K562 (cell line): Measurements from ENCODE around the gene CACNA1C. TPM values are rescaled to one million over a fixed set of nuclear protein-coding genes. Genes with fewer than 3 reads are reported as not detected.

Source experiments
- ARID4B ChIP-seq: sonication (generic); formaldehyde crosslinking; IDR thresholded peaks from 2 replicates; pipeline ENCODE4 v1.8.0; 2022; ENCODE audit warnings: mild to moderate bottlenecking, missing genetic modification reagents
- BRD9 ChIP-seq: fragments of 450-650 bp; IDR thresholded peaks from 2 replicates; pipeline ENCODE4 v1.6.1; 2018; ENCODE audit warnings: low read depth; ENCODE audit not compliant: partially characterized antibody
- GTF2F1 ChIP-seq: IDR thresholded peaks from 2 replicates; pipeline ENCODE4 v1.6.1; 2011; ENCODE audit warnings: low read depth, low read length, improper control_type of control experiment
- HNRNPK ChIP-seq: fragments of 200-400 bp; formaldehyde crosslinking; IDR thresholded peaks from one replicate; pipeline ENCODE4 v1.6.1; 2018; ENCODE audit warnings: mild to moderate bottlenecking, low read depth, low read length; ENCODE audit not compliant: poor library complexity, severe bottlenecking
- L3MBTL2 ChIP-seq: fragments of 450-650 bp; IDR thresholded peaks from 2 replicates; pipeline ENCODE4 v1.6.1; 2016; ENCODE audit warnings: mild to moderate bottlenecking, moderate library complexity
- MCM2 ChIP-seq: fragments of 450-650 bp; IDR thresholded peaks from 2 replicates; pipeline ENCODE4 v1.6.1; 2017; ENCODE audit warnings: low read depth, mild to moderate bottlenecking
- NFXL1 ChIP-seq: fragments of 450-650 bp; formaldehyde crosslinking; IDR thresholded peaks from 2 replicates; pipeline ENCODE4 v1.4.0; 2021; ENCODE audit warnings: mild to moderate bottlenecking
- NR2C2 ChIP-seq, 2 experiments: fragments of 200-800 bp in 1 of 2; sonication (Bioruptor generic) in 1 of 2; sonication (generic) in 1 of 2; formaldehyde crosslinking in 1 of 2; IDR thresholded peaks; 2 replicates each; pipeline versions ENCODE4 v1.6.1 to v1.8.0; 2016 to 2022; ENCODE audit warnings: mild to moderate bottlenecking in 1 of 2, missing compliant biosample characterization in 1 of 2, missing genetic modification characterization in 1 of 2, missing genetic modification reagents in 1 of 2
- RBM15 ChIP-seq: fragments of 200-400 bp; formaldehyde crosslinking; IDR thresholded peaks from 2 replicates; pipeline ENCODE4 v1.6.1; 2018; ENCODE audit warnings: mild to moderate bottlenecking, low read length, moderate library complexity; ENCODE audit not compliant: insufficient read depth
- TBP ChIP-seq: optimal IDR thresholded peaks from 2 replicates; pipeline ENCODE3; 2011; ENCODE audit warnings: low read depth, low read length, improper control_type of control experiment
- ZBTB8A ChIP-seq: fragments of 450-650 bp; IDR thresholded peaks from 2 replicates; pipeline ENCODE4 v1.6.1; 2018; ENCODE audit warnings: mild to moderate bottlenecking, moderate library complexity; ENCODE audit not compliant: partially characterized antibody
- ZFP91 ChIP-seq: sonication (generic); formaldehyde crosslinking; IDR thresholded peaks from 2 replicates; pipeline ENCODE4 v1.8.0; 2022; ENCODE audit warnings: mild to moderate bottlenecking, missing genetic modification reagents
- polyA plus RNA-seq, 8 experiments: library from polyadenylated mRNA; depleted of rRNA in 4 of 8; stranded (reverse) in 5 of 8; unstranded in 3 of 8; fragments of >200 nt; fragmentation: Nextera tagmentation in 2 of 8; fragmentation: Illumina TruSeq in 1 of 8; extraction: Ambion mirVana in 2 of 8; extraction: Trizol in 1 of 8; gene quantifications; 2 replicates each; pipeline versions ENCODE4 v1.2.1 to v1.2.3, GENCODE V29; 2011 to 2014; ENCODE audit warnings: inconsistent platforms in 1 of 8, missing spikeins in 1 of 8
- total RNA-seq, 7 experiments: library from RNA; depleted of rRNA in 6 of 7; stranded (reverse); fragments of >200 nt in 6 of 7; fragmentation: Illumina TruSeq in 2 of 7; extraction: Trizol in 2 of 7; gene quantifications; 2 replicates each; pipeline versions ENCODE4 v1.2.1 to v1.2.3, GENCODE V29; 2011 to 2021; ENCODE audit warnings: low replicate concordance in 1 of 7
- TF ChIP-seq, protein P1 (sequence below): fragments of 250-450 bp; sonication (Bioruptor Pico); IDR thresholded peaks from 2 replicates; pipeline ENCODE4 v1.5.0; 2021
- TF ChIP-seq, protein P2 (sequence below): fragments of 450-650 bp; formaldehyde crosslinking; conservative IDR thresholded peaks from 2 replicates; pipeline ENCODE4 v1.4.0; 2022; ENCODE audit warnings: mild to moderate bottlenecking, missing genetic modification characterization
- TF ChIP-seq, protein P3 (sequence below): fragments of 450-650 bp; IDR thresholded peaks from 2 replicates; pipeline ENCODE4 v1.6.1; 2016; ENCODE audit warnings: low read depth, mild to moderate bottlenecking, moderate library complexity

CACNA1C gene
- total and polyA plus RNA-seq, 9 of the 15 experiments (the other 6 are each of a cell fraction or from before 2014, with no cell fraction given): not detected

DNA sequence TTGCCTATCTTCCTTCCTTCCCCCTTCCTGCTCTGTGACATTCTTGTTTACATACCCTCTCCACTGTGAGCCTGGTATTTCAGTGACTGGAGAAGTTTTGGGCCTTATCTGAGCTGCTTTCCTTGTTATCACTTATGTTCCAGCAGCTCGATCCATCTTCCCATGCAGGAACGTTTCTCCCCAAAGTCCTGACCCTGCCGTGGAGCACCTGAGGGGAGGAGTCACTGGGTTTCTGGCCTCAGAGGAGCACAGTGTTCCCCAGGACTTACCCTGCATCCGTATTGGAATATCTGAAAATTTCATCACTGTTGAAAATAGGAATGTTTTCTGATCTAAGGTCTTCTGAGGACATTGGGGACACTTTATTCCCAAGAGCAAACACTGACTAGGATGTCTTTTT, 141.8 kb downstream of the CACNA1C start (continued):
- TF ChIP-seq ARID4B (CRISPR knock-in tag) (no peak), MCM2 (no peak), NR2C2 (CRISPR knock-in tag; IDR thresholded peaks at IDR 0.05) (no peak), NR2C2 (tag; IDR thresholded peaks at IDR 0.05) (no peak), HNRNPK (no peak), L3MBTL2 (no peak), ZBTB8A (no peak), BRD9 (no peak), GTF2F1 (no peak), ZFP91 (CRISPR knock-in tag) (no peak), NFXL1 (no peak), TBP (no peak), RBM15 (no peak)
- TF ChIP-seq, protein P1, sequence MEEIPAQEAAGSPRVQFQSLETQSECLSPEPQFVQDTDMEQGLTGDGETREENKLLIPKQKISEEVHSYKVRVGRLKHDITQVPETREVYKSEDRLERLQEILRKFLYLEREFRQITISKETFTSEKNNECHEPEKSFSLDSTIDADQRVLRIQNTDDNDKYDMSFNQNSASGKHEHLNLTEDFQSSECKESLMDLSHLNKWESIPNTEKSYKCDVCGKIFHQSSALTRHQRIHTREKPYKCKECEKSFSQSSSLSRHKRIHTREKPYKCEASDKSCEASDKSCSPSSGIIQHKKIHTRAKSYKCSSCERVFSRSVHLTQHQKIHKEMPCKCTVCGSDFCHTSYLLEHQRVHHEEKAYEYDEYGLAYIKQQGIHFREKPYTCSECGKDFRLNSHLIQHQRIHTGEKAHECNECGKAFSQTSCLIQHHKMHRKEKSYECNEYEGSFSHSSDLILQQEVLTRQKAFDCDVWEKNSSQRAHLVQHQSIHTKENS (CRISPR knock-in tag): no peak
- TF ChIP-seq, protein P2, sequence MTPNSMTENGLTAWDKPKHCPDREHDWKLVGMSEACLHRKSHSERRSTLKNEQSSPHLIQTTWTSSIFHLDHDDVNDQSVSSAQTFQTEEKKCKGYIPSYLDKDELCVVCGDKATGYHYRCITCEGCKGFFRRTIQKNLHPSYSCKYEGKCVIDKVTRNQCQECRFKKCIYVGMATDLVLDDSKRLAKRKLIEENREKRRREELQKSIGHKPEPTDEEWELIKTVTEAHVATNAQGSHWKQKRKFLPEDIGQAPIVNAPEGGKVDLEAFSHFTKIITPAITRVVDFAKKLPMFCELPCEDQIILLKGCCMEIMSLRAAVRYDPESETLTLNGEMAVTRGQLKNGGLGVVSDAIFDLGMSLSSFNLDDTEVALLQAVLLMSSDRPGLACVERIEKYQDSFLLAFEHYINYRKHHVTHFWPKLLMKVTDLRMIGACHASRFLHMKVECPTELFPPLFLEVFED (CRISPR knock-in tag): no peak
- TF ChIP-seq, protein P3, sequence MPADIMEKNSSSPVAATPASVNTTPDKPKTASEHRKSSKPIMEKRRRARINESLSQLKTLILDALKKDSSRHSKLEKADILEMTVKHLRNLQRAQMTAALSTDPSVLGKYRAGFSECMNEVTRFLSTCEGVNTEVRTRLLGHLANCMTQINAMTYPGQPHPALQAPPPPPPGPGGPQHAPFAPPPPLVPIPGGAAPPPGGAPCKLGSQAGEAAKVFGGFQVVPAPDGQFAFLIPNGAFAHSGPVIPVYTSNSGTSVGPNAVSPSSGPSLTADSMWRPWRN: no peak
- TF ChIP-seq, all 486 proteins: peak for 0
